ENCODE data around the gene SPTBN5. TPM values are rescaled to one million over a fixed set of nuclear protein-coding genes. Genes with fewer than 3 reads are reported as not detected.

SPTBN5 gene
- total RNA-seq, 1 experiment from 2014 or later, result 0.96 TPM

DNA sequence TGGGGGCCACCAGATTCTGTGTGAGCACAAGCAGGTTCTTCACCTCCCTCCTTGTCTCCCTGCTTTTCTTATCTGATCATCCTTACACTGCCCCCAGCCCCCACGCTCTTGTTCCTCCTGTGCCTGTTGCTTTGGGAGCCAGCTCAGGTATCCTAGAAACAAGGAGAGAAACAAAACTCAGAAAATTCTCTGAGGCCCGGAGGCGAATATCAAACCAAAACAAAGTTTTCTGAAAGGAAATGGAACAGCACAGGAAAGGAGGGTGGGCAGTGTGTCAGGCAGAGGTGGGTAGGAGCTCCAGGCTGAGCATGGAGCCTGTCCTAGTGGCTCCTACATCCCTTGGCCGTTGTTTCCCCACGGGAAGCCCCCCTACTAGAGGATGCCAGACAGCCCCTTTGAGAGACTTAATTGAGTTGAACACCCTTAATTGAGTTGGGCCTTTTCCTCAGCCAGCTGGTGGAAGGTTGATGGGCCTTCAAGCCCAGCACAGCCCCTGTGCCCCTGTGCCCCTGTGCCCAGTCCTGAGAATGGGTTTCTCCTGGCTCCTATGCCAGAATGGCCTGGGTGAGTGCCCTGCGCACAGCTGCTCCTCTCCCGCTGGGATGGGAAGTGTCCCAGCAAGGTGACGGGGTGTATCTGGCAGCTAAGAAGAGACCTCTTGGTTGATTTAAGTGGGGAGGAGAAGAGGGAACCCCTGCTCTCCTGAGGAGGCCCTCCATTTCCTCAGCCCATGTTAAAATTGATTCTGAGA is 88.8 kb downstream of the SPTBN5 start (continued):
- TF ChIP-seq ZBTB33 (IDR thresholded peaks at IDR 0.05; ENCODE audit: extremely low read depth, insufficient replicate concordance, low read length) (no peak), EZH2 (IDR thresholded peaks at IDR 0.05) (no peak), POLR2AphosphoS5 (IDR thresholded peaks at IDR 0.05; ENCODE audit: low read depth, low read length) (no peak), SRF (IDR thresholded peaks at IDR 0.05; ENCODE audit: low read depth) (no peak), POLR2A (IDR thresholded peaks at IDR 0.05; ENCODE audit: borderline replicate concordance, extremely low read depth, insufficient read depth, insufficient read length) (no peak), YY1 (IDR thresholded peaks at IDR 0.05; ENCODE audit: extremely low read depth, insufficient replicate concordance, low read depth, low read length) (no peak), ZFX (IDR thresholded peaks at IDR 0.05) (no peak)

DNA sequence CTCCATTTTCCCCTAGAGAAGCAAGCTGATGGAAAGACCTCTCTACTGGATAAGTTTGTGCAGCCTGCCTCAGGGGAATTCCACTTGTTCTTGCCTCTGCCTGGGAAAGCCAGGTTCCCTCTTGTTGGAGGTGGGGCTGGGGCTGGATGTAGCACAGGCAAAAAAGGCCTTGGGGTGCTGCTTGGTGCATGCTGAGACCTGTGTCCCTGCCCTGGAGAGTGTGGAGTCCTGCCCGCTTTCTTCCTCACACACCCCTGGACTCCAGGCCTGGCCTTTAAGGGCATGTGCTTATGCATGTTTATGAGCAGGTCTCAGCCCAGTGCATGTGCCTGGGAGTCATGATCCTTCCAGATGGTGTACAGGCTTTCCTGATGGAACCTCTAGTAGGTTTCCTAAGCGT is 89.5 kb downstream of the SPTBN5 start:
- no peak for ATAC-seq
- Histone ChIP-seq H4K20me1 (ENCODE audit: insufficient read depth) (no peaks in the 10 kb centered on the region), H3K79me2 (ENCODE audit: insufficient read depth, low read length) (no peaks in the 10 kb centered on the region), H3K4me1 (ENCODE audit: control insufficient read depth in 1 of 2, insufficient read depth in 2 of 2, low read length in 2 of 2) (peaks cover 12 to 25% of the 10 kb centered on the region in 2 experiments; a peak in 3 of 4 replicates), H3K36me3 (ENCODE audit: control insufficient read depth in 1 of 2, insufficient read depth in 2 of 2, low read length in 2 of 2) (0 out of 4 replicates have a peak, but pooled peaks cover 0 to 8% of the 10 kb centered on the region in 2 experiments), H3K27me3 (ENCODE audit: insufficient read depth, low read length) (no peaks in the 10 kb centered on the region), H3K4me2 (ENCODE audit: low read length) (no peak overlapping the region), H3K4me3 (replicated peaks in 1 of 2; ENCODE audit: low read depth in 1 of 2, low read length in 2 of 2) (no peak overlapping the region), H2AFZ (ENCODE audit: low read depth, low read length, poor library complexity, severe bottlenecking) (no peak overlapping the region), H3K9ac (ENCODE audit: low read length) (no peak overlapping the region), H3K9me2 (ENCODE audit: insufficient read depth) (no peaks in the 10 kb centered on the region), H3K27ac (ENCODE audit: low read depth, low read length) (no peak overlapping the region), H3K9me3 (ENCODE audit: control insufficient read depth in 1 of 2, insufficient read depth in 1 of 2, low read depth in 1 of 2, low read length in 2 of 2) (no peaks in the 10 kb centered on the region)
- intact Hi-C loops (cut with micrococcal nuclease), result no loop called here
- BruUV-seq (replicated peaks), result no TSS peak
- CTCF ChIA-PET, result interaction anchor here (3.8 kb wide), 1 partner anchor 31 kb away, joined by 20 read pairs; the partner anchor contains the start of gene MAPKBP1
- no peak for TF ChIP-seq ZNF274 (IDR thresholded peaks at IDR 0.05; ENCODE audit: low read depth, low read length)
- TF ChIP-seq POLR2AphosphoS5 (IDR thresholded peaks at IDR 0.05; ENCODE audit: low read depth, low read length), result no peak
- TF ChIP-seq, protein P1, sequence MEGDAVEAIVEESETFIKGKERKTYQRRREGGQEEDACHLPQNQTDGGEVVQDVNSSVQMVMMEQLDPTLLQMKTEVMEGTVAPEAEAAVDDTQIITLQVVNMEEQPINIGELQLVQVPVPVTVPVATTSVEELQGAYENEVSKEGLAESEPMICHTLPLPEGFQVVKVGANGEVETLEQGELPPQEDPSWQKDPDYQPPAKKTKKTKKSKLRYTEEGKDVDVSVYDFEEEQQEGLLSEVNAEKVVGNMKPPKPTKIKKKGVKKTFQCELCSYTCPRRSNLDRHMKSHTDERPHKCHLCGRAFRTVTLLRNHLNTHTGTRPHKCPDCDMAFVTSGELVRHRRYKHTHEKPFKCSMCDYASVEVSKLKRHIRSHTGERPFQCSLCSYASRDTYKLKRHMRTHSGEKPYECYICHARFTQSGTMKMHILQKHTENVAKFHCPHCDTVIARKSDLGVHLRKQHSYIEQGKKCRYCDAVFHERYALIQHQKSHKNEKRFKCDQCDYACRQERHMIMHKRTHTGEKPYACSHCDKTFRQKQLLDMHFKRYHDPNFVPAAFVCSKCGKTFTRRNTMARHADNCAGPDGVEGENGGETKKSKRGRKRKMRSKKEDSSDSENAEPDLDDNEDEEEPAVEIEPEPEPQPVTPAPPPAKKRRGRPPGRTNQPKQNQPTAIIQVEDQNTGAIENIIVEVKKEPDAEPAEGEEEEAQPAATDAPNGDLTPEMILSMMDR (IDR thresholded peaks at IDR 0.05 in 2 of 3, conservative IDR thresholded peaks at IDR 0.05 in 1 of 3; ENCODE audit: borderline replicate concordance in 1 of 3, insufficient read depth in 1 of 3, low read depth in 2 of 3, low read length in 2 of 3), result no peak
- no peak for TF ChIP-seq SP1 (IDR thresholded peaks at IDR 0.05; ENCODE audit: low read depth)
- no peak for TF ChIP-seq EZH2 (IDR thresholded peaks at IDR 0.05)
- no peak for TF ChIP-seq TCF7L2 (IDR thresholded peaks at IDR 0.05; ENCODE audit: borderline replicate concordance, extremely low read depth, insufficient read depth, insufficient read length)
- no peak for TF ChIP-seq EGR1 (IDR thresholded peaks at IDR 0.05; ENCODE audit: low read depth)
- TF ChIP-seq FOSL1 (IDR thresholded peaks at IDR 0.05; ENCODE audit: low read depth), result no peak
- TF ChIP-seq, protein P2, sequence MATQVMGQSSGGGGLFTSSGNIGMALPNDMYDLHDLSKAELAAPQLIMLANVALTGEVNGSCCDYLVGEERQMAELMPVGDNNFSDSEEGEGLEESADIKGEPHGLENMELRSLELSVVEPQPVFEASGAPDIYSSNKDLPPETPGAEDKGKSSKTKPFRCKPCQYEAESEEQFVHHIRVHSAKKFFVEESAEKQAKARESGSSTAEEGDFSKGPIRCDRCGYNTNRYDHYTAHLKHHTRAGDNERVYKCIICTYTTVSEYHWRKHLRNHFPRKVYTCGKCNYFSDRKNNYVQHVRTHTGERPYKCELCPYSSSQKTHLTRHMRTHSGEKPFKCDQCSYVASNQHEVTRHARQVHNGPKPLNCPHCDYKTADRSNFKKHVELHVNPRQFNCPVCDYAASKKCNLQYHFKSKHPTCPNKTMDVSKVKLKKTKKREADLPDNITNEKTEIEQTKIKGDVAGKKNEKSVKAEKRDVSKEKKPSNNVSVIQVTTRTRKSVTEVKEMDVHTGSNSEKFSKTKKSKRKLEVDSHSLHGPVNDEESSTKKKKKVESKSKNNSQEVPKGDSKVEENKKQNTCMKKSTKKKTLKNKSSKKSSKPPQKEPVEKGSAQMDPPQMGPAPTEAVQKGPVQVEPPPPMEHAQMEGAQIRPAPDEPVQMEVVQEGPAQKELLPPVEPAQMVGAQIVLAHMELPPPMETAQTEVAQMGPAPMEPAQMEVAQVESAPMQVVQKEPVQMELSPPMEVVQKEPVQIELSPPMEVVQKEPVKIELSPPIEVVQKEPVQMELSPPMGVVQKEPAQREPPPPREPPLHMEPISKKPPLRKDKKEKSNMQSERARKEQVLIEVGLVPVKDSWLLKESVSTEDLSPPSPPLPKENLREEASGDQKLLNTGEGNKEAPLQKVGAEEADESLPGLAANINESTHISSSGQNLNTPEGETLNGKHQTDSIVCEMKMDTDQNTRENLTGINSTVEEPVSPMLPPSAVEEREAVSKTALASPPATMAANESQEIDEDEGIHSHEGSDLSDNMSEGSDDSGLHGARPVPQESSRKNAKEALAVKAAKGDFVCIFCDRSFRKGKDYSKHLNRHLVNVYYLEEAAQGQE (IDR thresholded peaks at IDR 0.05; ENCODE audit: low read depth), result no peak
- no peak for DNase-seq (ENCODE audit: low read depth, low spot score)
- RAD21 ChIA-PET (ENCODE audit: low non-redundant PET in 1 of 2, low total read pairs in 2 of 2, uncharacterized antibody in 2 of 2, unreplicated experiment in 2 of 2), result no interaction called here
- POLR2A ChIA-PET, result interaction anchor here (0.7 to 1.1 kb wide), 2 partner anchors 8 to 482 kb away, joined by 3 read pairs; no protein-coding TSS in a partner anchor

Data from HCT116 (cell line).